LNCAP (cell line): ENCODE measurements around the gene CASKIN2.

Experiments
- CTCF ChIP-seq: fragments of 450-650 bp; IDR thresholded peaks from 2 replicates; pipeline ENCODE4 v1.5.1; 2017; ENCODE audit warnings: mild to moderate bottlenecking

CASKIN2 gene

GRCh38 chr17:75515496-75516254, at the start of gene CASKIN2:
CASKIN2 (minus strand) TSS chr17:75515537; CDS start chr17:75513804, 1,733 bp downstream.
- peak; percentile 99 for TF ChIP-seq CTCF

- no peak for TF ChIP-seq CTCF
Observed at GRCh38 chr17:75565066-75565465, 49.7 kb upstream of the CASKIN2 start.

GRCh38 chr17:75564195-75564594, 48.9 kb upstream of the CASKIN2 start:
- TF ChIP-seq CTCF = no peak

GRCh38 chr17:75563063-75563758, 47.9 kb upstream of the CASKIN2 start:
- TF ChIP-seq CTCF = no peak

- TF ChIP-seq CTCF = no peak
Observed at GRCh38 chr17:75561927-75562603, 46.7 kb upstream of the CASKIN2 start.

GRCh38 chr17:75559958-75560533, 44.7 kb upstream of the CASKIN2 start:
- TF ChIP-seq CTCF = no peak

- TF ChIP-seq CTCF = no peak
Observed at GRCh38 chr17:75558666-75559530, 43.6 kb upstream of the CASKIN2 start.
